Transverse colon (tissue), 4 donors: ENCODE measurements around the gene CDKN1A. TPM values are rescaled to one million over a fixed set of nuclear protein-coding genes. Genes with fewer than 3 reads are reported as not detected.
A peak's percentile ranks its signal among the peaks of the same experiment; 100 is the strongest.

ENCODE experiments used
- DNase-seq: peaks from one replicate; pipeline ENCODE4 v3.0.0-alpha.2; 2019
- H3K27ac ChIP-seq, 4 donors: fragments of 200-600 bp; sonication (generic); 2 replicates each; pipeline ENCODE4 v1.5.1; 2016 to 2018; ENCODE audit warnings: inconsistent platforms in 4 of 4
- H3K27me3 ChIP-seq: fragments of 200-600 bp; sonication (generic); 2 replicates; pipeline ENCODE4 v1.5.1; 2017; ENCODE audit warnings: inconsistent platforms
- H3K36me3 ChIP-seq, 4 donors: fragments of 200-600 bp; sonication (generic); 2 replicates each; pipeline ENCODE4 v1.5.1; 2017 to 2019; ENCODE audit warnings: inconsistent platforms in 4 of 4
- H3K4me1 ChIP-seq, 4 donors: fragments of 200-600 bp; sonication (generic); 2 replicates each; pipeline ENCODE4 v1.5.1; 2017 to 2020; ENCODE audit warnings: inconsistent platforms in 4 of 4
- H3K4me3 ChIP-seq, 4 donors: fragments of 200-600 bp; sonication (generic); 1 replicate in 1 of 4; 2 replicates in 3 of 4; pipeline versions ENCODE4 v1.5.1 to v1.6.1; 2017 to 2019; ENCODE audit warnings: inconsistent platforms in 4 of 4
- H3K9me3 ChIP-seq, 2 donors: fragments of 200-600 bp; sonication (generic); 2 replicates each; pipeline ENCODE4 v1.5.1; 2017 to 2019; ENCODE audit warnings: inconsistent platforms in 2 of 2
- EP300 ChIP-seq: sonication (generic); formaldehyde crosslinking; IDR thresholded peaks from one replicate; pipeline ENCODE4 v1.6.1; 2017; ENCODE audit warnings: antibody characterized with exemption, low read depth
- POLR2A ChIP-seq: fragments of 450-650 bp; IDR thresholded peaks from one replicate; pipeline ENCODE4 v1.6.1; 2016; ENCODE audit warnings: antibody characterized with exemption, mild to moderate bottlenecking, moderate library complexity
- POLR2AphosphoS5 ChIP-seq, 3 donors: sonication (generic); formaldehyde crosslinking; IDR thresholded peaks; one replicate each; pipeline ENCODE4 v1.6.1; 2016; ENCODE audit warnings: antibody characterized with exemption in 3 of 3
- WGBS, 2 donors: methylation state at CpG; one replicate each; pipeline ENCODE4 v1.1.5; 2018; ENCODE audit warnings: low coverage in 1 of 2; 5-methylcytosine and 5-hydroxymethylcytosine counted together
- in situ Hi-C, 4 donors: fragments of 200-750 bp; cut with MboI; loops; one replicate each; pipeline versions ENCODE4 v1.15.0 to v1.15.1; 2017; ENCODE audit warnings: low sequenced_read_pairs in 3 of 4, low pct_ligation_motif_present in 1 of 4, low pct_unique_long_range_greater_than_20kb in 1 of 4
- intact Hi-C: fragments of 100-400 bp; cut with DNase I; formaldehyde crosslinking; loops from one replicate; pipeline ENCODE4 v1.15.1; 2023; ENCODE audit warnings: low total_unique reads
- total RNA-seq, 4 donors: library from RNA; depleted of rRNA; stranded (reverse); fragments of >200 nt; gene quantifications; one replicate each; pipeline ENCODE4 v1.1.0, GENCODE V29; 2016
- TF ChIP-seq, protein P1 (sequence below), 5 experiments: fragments of 200-600 bp in 3 of 5; fragments of 450-650 bp in 2 of 5; sonication (generic) in 3 of 5; IDR thresholded peaks; 1 replicate in 2 of 5; 2 replicates in 3 of 5; pipeline ENCODE4 v1.5.1; 2016 to 2017; ENCODE audit warnings: antibody characterized with exemption in 5 of 5, inconsistent platforms in 3 of 5, mild to moderate bottlenecking in 2 of 5, moderate library complexity in 1 of 5

CDKN1A gene
- total RNA-seq, 4 donors from 2014 or later = 34.6 to 613 (median 264) TPM

DNA sequence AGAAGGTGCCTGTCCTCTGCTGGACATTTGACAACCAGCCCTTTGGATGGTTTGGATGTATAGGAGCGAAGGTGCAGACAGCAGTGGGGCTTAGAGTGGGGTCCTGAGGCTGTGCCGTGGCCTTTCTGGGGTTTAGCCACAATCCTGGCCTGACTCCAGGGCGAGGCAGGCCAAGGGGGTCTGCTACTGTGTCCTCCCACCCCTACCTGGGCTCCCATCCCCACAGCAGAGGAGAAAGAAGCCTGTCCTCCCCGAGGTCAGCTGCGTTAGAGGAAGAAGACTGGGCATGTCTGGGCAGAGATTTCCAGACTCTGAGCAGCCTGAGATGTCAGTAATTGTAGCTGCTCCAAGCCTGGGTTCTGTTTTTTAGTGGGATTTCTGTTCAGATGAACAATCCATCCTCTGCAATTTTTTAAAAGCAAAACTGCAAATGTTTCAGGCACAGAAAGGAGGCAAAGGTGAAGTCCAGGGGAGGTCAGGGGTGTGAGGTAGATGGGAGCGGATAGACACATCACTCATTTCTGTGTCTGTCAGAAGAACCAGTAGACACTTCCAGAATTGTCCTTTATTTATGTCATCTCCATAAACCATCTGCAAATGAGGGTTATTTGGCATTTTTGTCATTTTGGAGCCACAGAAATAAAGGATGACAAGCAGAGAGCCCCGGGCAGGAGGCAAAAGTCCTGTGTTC, 1.3 kb upstream of the CDKN1A start:
- Histone ChIP-seq H3K4me3 (no peak overlapping the region), H3K36me3 (no peaks in the 10 kb centered on the region), H3K27ac (peak overlapping the region; percentile 96 to 98 (median 97)), H3K27me3 (no peaks in the 10 kb centered on the region), H3K9me3 (no peaks in the 10 kb centered on the region), H3K4me1 (peaks cover 16 to 38% (median 34%) of the 10 kb centered on the region in 4 donors)
- WGBS, 2 donors = 63% methylated on average over 7 of the region's 7 CpGs; no CpG with 5 or more reads in 1 of the 2 donors
- no peak for DNase-seq
- TF ChIP-seq, protein P1, sequence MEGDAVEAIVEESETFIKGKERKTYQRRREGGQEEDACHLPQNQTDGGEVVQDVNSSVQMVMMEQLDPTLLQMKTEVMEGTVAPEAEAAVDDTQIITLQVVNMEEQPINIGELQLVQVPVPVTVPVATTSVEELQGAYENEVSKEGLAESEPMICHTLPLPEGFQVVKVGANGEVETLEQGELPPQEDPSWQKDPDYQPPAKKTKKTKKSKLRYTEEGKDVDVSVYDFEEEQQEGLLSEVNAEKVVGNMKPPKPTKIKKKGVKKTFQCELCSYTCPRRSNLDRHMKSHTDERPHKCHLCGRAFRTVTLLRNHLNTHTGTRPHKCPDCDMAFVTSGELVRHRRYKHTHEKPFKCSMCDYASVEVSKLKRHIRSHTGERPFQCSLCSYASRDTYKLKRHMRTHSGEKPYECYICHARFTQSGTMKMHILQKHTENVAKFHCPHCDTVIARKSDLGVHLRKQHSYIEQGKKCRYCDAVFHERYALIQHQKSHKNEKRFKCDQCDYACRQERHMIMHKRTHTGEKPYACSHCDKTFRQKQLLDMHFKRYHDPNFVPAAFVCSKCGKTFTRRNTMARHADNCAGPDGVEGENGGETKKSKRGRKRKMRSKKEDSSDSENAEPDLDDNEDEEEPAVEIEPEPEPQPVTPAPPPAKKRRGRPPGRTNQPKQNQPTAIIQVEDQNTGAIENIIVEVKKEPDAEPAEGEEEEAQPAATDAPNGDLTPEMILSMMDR (IDR thresholded peaks at IDR 0.05) = no peak
- TF ChIP-seq POLR2A (no peak), POLR2AphosphoS5 (IDR thresholded peaks at IDR 0.05) (no peak), EP300 (no peak)
- in situ Hi-C loops = no loop called here
- intact Hi-C loops = loop anchor here (10.0 kb wide), 1 partner anchor 252 kb away; no protein-coding TSS in a partner anchor

GRCh38 chr6:36677753-36678487, 594 bp upstream of the CDKN1A start:
- Histone ChIP-seq H3K4me1 (peaks cover 22 to 45% (median 42%) of the 10 kb centered on the region in 4 donors), H3K27me3 (no peaks in the 10 kb centered on the region), H3K36me3 (no peaks in the 10 kb centered on the region), H3K27ac (peak overlapping the region; percentile 96 to 98 (median 97)), H3K9me3 (no peaks in the 10 kb centered on the region), H3K4me3 (peak overlapping the region in 3 of 4 donors; percentile 66 to 84 (median 76))
- WGBS, 2 donors = 11 to 35% methylated on average over 3 to 10 of the region's 10 CpGs
- intact Hi-C loops = loop anchor here (10.0 kb wide), 1 partner anchor 253 kb away; no protein-coding TSS in a partner anchor
- TF ChIP-seq POLR2AphosphoS5 (IDR thresholded peaks at IDR 0.05) = no peak
- TF ChIP-seq POLR2A = no peak
- TF ChIP-seq, protein P1 (IDR thresholded peaks at IDR 0.05) = no peak
- in situ Hi-C loops = no loop called here
- no peak for DNase-seq

- peak overlapping the region; percentile 96 to 98 (median 97) for H3K27ac ChIP-seq
- H3K4me1 ChIP-seq = peaks cover 22 to 53% (median 46%) of the 10 kb centered on the region in 4 donors
- in situ Hi-C loops (no loop called here), intact Hi-C loops (loop anchor here (10.0 kb wide), 1 partner anchor 254 kb away; no protein-coding TSS in a partner anchor)
- peak; percentile 69 for DNase-seq
- 1% methylated on average over 30 of the region's 61 CpGs; no CpG with 5 or more reads in 1 of the 2 donors for WGBS, 2 donors
- H3K27me3 ChIP-seq = no peaks in the 10 kb centered on the region
- H3K9me3 ChIP-seq = no peaks in the 10 kb centered on the region
- peak overlapping the region; percentile 66 to 84 (median 78) for H3K4me3 ChIP-seq
- peaks cover 0 to 4% (median 3%) of the 10 kb centered on the region in 4 donors for H3K36me3 ChIP-seq
- TF ChIP-seq, protein P1 (IDR thresholded peaks at IDR 0.05) = peak in 1 of 5 experiments; percentile 9
- TF ChIP-seq POLR2AphosphoS5 (IDR thresholded peaks at IDR 0.05) = peak in 2 of 3 donors; percentile 74 to 76
- no peak for TF ChIP-seq POLR2A
- TF ChIP-seq EP300 = peak; percentile 96
These were observed 724 bp downstream of the CDKN1A start for GRCh38 chr6:36679043-36679833.
